Esophagus squamous epithelium (tissue), 4 donors: ENCODE measurements around the gene SLC41A3.
"Not testable (repeated sequence)": the region's sequence is repeated elsewhere in the genome, so short reads cannot be mapped to it uniquely, and the experiment has no call there.

Experiments
- POLR2A ChIP-seq, 4 donors: fragments of 450-650 bp; IDR thresholded peaks; one replicate each; pipeline ENCODE4 v1.6.1; 2017; ENCODE audit warnings: antibody characterized with exemption in 4 of 4, mild to moderate bottlenecking in 4 of 4, moderate library complexity in 3 of 4
- TF ChIP-seq, protein P1 (sequence below), 6 experiments: fragments of 450-650 bp in 4 of 6; fragments of 200-600 bp in 2 of 6; sonication (generic) in 2 of 6; IDR thresholded peaks; one replicate each; pipeline ENCODE4 v1.5.1; 2016 to 2019; ENCODE audit warnings: antibody characterized with exemption in 6 of 6, mild to moderate bottlenecking in 4 of 6, moderate library complexity in 4 of 6

DNA sequence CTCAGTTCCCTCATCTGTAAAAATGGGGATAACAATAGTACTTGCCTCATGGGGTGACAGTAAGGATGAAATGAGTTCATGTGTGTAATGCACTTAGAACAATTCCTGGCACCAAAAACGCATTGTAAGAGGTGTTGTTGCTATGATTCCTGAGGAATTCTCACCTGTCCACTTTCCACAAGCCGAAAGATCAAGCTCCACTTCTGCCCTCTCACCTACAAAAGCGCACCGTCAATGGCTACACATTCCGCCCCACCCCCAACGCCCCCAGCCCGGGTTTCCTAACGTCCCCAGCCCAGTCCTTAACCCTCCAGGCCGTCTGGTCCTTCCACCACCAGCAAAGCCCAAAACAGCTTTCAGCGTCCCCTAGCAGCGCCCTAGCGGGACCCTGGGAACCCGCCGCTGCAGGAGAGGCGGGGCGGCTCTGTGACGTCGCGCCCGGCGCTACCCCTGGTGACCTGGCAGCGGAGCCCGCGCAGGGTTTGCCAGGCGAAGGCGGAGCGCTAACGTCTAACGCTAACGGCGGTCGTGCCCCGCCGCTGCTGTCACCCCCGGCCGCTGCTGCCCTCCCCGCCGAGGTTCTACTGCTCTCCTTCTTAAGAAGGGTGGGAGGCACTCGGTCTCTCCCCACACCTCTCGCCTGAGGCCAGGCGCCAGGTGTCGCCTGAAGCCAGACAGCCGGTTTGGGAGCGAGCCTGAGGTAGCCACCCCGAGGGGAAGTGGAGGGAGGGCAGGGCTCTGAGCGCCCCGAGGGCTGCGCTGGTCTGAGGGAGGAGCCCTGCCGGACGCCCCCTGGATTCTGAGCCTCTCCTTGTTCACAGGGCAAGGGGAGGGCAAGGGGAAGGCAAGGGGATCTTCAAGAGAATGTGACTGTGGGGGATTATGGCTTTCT is 115.0 kb downstream of the SLC41A3 start, which contains the start of gene ROPN1B:
- TF ChIP-seq, protein P1, sequence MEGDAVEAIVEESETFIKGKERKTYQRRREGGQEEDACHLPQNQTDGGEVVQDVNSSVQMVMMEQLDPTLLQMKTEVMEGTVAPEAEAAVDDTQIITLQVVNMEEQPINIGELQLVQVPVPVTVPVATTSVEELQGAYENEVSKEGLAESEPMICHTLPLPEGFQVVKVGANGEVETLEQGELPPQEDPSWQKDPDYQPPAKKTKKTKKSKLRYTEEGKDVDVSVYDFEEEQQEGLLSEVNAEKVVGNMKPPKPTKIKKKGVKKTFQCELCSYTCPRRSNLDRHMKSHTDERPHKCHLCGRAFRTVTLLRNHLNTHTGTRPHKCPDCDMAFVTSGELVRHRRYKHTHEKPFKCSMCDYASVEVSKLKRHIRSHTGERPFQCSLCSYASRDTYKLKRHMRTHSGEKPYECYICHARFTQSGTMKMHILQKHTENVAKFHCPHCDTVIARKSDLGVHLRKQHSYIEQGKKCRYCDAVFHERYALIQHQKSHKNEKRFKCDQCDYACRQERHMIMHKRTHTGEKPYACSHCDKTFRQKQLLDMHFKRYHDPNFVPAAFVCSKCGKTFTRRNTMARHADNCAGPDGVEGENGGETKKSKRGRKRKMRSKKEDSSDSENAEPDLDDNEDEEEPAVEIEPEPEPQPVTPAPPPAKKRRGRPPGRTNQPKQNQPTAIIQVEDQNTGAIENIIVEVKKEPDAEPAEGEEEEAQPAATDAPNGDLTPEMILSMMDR (IDR thresholded peaks at IDR 0.05): not testable (repeated sequence)
- TF ChIP-seq POLR2A (IDR thresholded peaks at IDR 0.05): not testable (repeated sequence)
